ENCODE results near the gene CYP11A1. TPM values are rescaled to one million over a fixed set of nuclear protein-coding genes. Genes with fewer than 3 reads are reported as not detected.

The CYP11A1 gene
- total RNA-seq, 1 donor from 2014 or later = 0.27 TPM

- DNase-seq = no peak
- no peak overlapping the region for H3K27ac ChIP-seq (replicated peaks)
- H3K27me3 ChIP-seq (ENCODE audit: low read depth) = no peaks in the 10 kb centered on the region
- H3K4me3 ChIP-seq = no peak overlapping the region
- H3K9me3 ChIP-seq (replicated peaks) = no peaks in the 10 kb centered on the region
- peaks cover 17% of the 10 kb centered on the region for H3K4me1 ChIP-seq
- intact Hi-C loops (cut with micrococcal nuclease) = no loop called here
- peaks cover 7% of the 10 kb centered on the region for H3K36me3 ChIP-seq
- TF ChIP-seq CTCF (IDR thresholded peaks at IDR 0.05; ENCODE audit: borderline replicate concordance) = no peak
These were observed 46.1 kb upstream of the CYP11A1 start for GRCh38 chr15:74413350-74414080.

- DNase-seq = no peak
- no peak for TF ChIP-seq CTCF (IDR thresholded peaks at IDR 0.05; ENCODE audit: borderline replicate concordance)
- Histone ChIP-seq H3K27ac (replicated peaks) (no peak overlapping the region), H3K4me1 (peaks cover 5% of the 10 kb centered on the region), H3K36me3 (peaks cover 7% of the 10 kb centered on the region), H3K27me3 (ENCODE audit: low read depth) (peaks cover 4% of the 10 kb centered on the region), H3K4me3 (no peak overlapping the region), H3K9me3 (replicated peaks) (no peaks in the 10 kb centered on the region)
- intact Hi-C loops (cut with micrococcal nuclease) = no loop called here
These were observed 44.7 kb upstream of the CYP11A1 start for GRCh38 chr15:74412159-74412558.

GRCh38 chr15:74411686-74412085, 44.2 kb upstream of the CYP11A1 start:
- no peak overlapping the region for H3K27ac ChIP-seq (replicated peaks)
- H3K9me3 ChIP-seq (replicated peaks) = no peaks in the 10 kb centered on the region
- intact Hi-C loops (cut with micrococcal nuclease) = no loop called here
- no peak for TF ChIP-seq CTCF (IDR thresholded peaks at IDR 0.05; ENCODE audit: borderline replicate concordance)
- H3K4me1 ChIP-seq = no peaks in the 10 kb centered on the region
- DNase-seq = no peak
- H3K36me3 ChIP-seq = peaks cover 7% of the 10 kb centered on the region
- H3K27me3 ChIP-seq (ENCODE audit: low read depth) = peaks cover 4% of the 10 kb centered on the region
- no peak overlapping the region for H3K4me3 ChIP-seq

GRCh38 chr15:74410502-74410901, 43.1 kb upstream of the CYP11A1 start:
- peaks cover 7% of the 10 kb centered on the region for H3K36me3 ChIP-seq
- peaks cover 4% of the 10 kb centered on the region for H3K27me3 ChIP-seq (ENCODE audit: low read depth)
- intact Hi-C loops (cut with micrococcal nuclease) = no loop called here
- H3K27ac ChIP-seq (replicated peaks) = no peak overlapping the region
- no peaks in the 10 kb centered on the region for H3K9me3 ChIP-seq (replicated peaks)
- no peak for DNase-seq
- TF ChIP-seq CTCF (IDR thresholded peaks at IDR 0.05; ENCODE audit: borderline replicate concordance) = no peak
- no peaks in the 10 kb centered on the region for H3K4me1 ChIP-seq
- no peak overlapping the region for H3K4me3 ChIP-seq

- no peak overlapping the region for H3K27ac ChIP-seq (replicated peaks)
- H3K36me3 ChIP-seq = peaks cover 7% of the 10 kb centered on the region
- no peaks in the 10 kb centered on the region for H3K9me3 ChIP-seq (replicated peaks)
- peaks cover 4% of the 10 kb centered on the region for H3K27me3 ChIP-seq (ENCODE audit: low read depth)
- peaks cover 2% of the 10 kb centered on the region for H3K4me1 ChIP-seq
- DNase-seq = no peak
- TF ChIP-seq CTCF (IDR thresholded peaks at IDR 0.05; ENCODE audit: borderline replicate concordance) = no peak
- H3K4me3 ChIP-seq = no peak overlapping the region
- intact Hi-C loops (cut with micrococcal nuclease) = no loop called here
These were observed 41.8 kb upstream of the CYP11A1 start for GRCh38 chr15:74409225-74409624.
